ENCODE results near the gene AUTS2.

DNA sequence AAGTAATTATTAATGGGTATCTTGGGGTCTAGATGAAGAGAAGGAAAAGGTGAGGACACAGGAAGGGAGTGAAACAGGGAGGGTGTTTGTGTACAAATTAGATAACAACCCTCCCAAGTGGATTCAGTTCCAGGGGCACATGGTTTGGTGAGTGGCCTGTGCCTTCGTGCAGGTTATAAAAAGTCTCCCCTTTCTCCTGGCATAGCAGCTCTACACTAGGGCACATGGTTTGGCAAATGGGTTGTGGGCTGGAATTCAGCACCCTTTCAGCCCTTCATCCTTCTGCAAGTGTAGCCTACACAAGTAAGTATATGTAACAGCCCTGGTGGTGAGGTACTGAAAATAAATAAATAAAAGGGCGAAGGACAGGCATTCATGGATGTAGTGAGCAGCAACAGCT, 359.4 kb downstream of the AUTS2 start:
- TF ChIP-seq CTCF (conservative IDR thresholded peaks at IDR 0.05; ENCODE audit: low read length) = no peak
- TF ChIP-seq EZH2phosphoT487 (IDR thresholded peaks at IDR 0.05; ENCODE audit: borderline replicate concordance) = no peak
